SH-SY5Y (cell line): ENCODE data around the gene MOV10.

Source experiments
- GATA2 ChIP-seq: IDR thresholded peaks from 2 replicates; pipeline ENCODE4 v1.6.1; 2011; ENCODE audit warnings: mild to moderate bottlenecking, low read depth, low read length
- GATA3 ChIP-seq: IDR thresholded peaks from 2 replicates; pipeline ENCODE4 v1.6.1; 2011; ENCODE audit warnings: low read depth, mild to moderate bottlenecking, low read length, moderate library complexity

- TF ChIP-seq GATA2 (no peak), GATA3 (no peak)
These were observed 26.1 kb downstream of the MOV10 start for GRCh38 chr1:112700290-112701226.
